Transverse colon (tissue), 4 donors: ENCODE results near the gene WIPF3. TPM values are rescaled to one million over a fixed set of nuclear protein-coding genes. Genes with fewer than 3 reads are reported as not detected.

Experiments used
- DNase-seq: peaks from one replicate; pipeline ENCODE4 v3.0.0-alpha.2; 2019
- H3K27ac ChIP-seq, 4 donors: fragments of 200-600 bp; sonication (generic); 2 replicates each; pipeline ENCODE4 v1.5.1; 2016 to 2018; ENCODE audit warnings: inconsistent platforms in 4 of 4
- H3K27me3 ChIP-seq: fragments of 200-600 bp; sonication (generic); 2 replicates; pipeline ENCODE4 v1.5.1; 2017; ENCODE audit warnings: inconsistent platforms
- H3K36me3 ChIP-seq, 4 donors: fragments of 200-600 bp; sonication (generic); 2 replicates each; pipeline ENCODE4 v1.5.1; 2017 to 2019; ENCODE audit warnings: inconsistent platforms in 4 of 4
- H3K4me1 ChIP-seq, 4 donors: fragments of 200-600 bp; sonication (generic); 2 replicates each; pipeline ENCODE4 v1.5.1; 2017 to 2020; ENCODE audit warnings: inconsistent platforms in 4 of 4
- H3K4me3 ChIP-seq, 4 donors: fragments of 200-600 bp; sonication (generic); 1 replicate in 1 of 4; 2 replicates in 3 of 4; pipeline versions ENCODE4 v1.5.1 to v1.6.1; 2017 to 2019; ENCODE audit warnings: inconsistent platforms in 4 of 4
- H3K9me3 ChIP-seq, 2 donors: fragments of 200-600 bp; sonication (generic); 2 replicates each; pipeline ENCODE4 v1.5.1; 2017 to 2019; ENCODE audit warnings: inconsistent platforms in 2 of 2
- EP300 ChIP-seq: sonication (generic); formaldehyde crosslinking; IDR thresholded peaks from one replicate; pipeline ENCODE4 v1.6.1; 2017; ENCODE audit warnings: antibody characterized with exemption, low read depth
- POLR2A ChIP-seq: fragments of 450-650 bp; IDR thresholded peaks from one replicate; pipeline ENCODE4 v1.6.1; 2016; ENCODE audit warnings: antibody characterized with exemption, mild to moderate bottlenecking, moderate library complexity
- POLR2AphosphoS5 ChIP-seq, 3 donors: sonication (generic); formaldehyde crosslinking; IDR thresholded peaks; one replicate each; pipeline ENCODE4 v1.6.1; 2016; ENCODE audit warnings: antibody characterized with exemption in 3 of 3
- WGBS, 2 donors: methylation state at CpG; one replicate each; pipeline ENCODE4 v1.1.5; 2018; ENCODE audit warnings: low coverage in 1 of 2; 5-methylcytosine and 5-hydroxymethylcytosine counted together
- in situ Hi-C, 4 donors: fragments of 200-750 bp; cut with MboI; loops; one replicate each; pipeline versions ENCODE4 v1.15.0 to v1.15.1; 2017; ENCODE audit warnings: low sequenced_read_pairs in 3 of 4, low pct_ligation_motif_present in 1 of 4, low pct_unique_long_range_greater_than_20kb in 1 of 4
- intact Hi-C: fragments of 100-400 bp; cut with DNase I; formaldehyde crosslinking; loops from one replicate; pipeline ENCODE4 v1.15.1; 2023; ENCODE audit warnings: low total_unique reads
- total RNA-seq, 4 donors: library from RNA; depleted of rRNA; stranded (reverse); fragments of >200 nt; gene quantifications; one replicate each; pipeline ENCODE4 v1.1.0, GENCODE V29; 2016
- TF ChIP-seq, protein P1 (sequence below), 5 experiments: fragments of 200-600 bp in 3 of 5; fragments of 450-650 bp in 2 of 5; sonication (generic) in 3 of 5; IDR thresholded peaks; 1 replicate in 2 of 5; 2 replicates in 3 of 5; pipeline ENCODE4 v1.5.1; 2016 to 2017; ENCODE audit warnings: antibody characterized with exemption in 5 of 5, inconsistent platforms in 3 of 5, mild to moderate bottlenecking in 2 of 5, moderate library complexity in 1 of 5

The WIPF3 gene
- total RNA-seq, 4 donors from 2014 or later: 0.41 to 3.7 TPM; not detected in 2

DNA sequence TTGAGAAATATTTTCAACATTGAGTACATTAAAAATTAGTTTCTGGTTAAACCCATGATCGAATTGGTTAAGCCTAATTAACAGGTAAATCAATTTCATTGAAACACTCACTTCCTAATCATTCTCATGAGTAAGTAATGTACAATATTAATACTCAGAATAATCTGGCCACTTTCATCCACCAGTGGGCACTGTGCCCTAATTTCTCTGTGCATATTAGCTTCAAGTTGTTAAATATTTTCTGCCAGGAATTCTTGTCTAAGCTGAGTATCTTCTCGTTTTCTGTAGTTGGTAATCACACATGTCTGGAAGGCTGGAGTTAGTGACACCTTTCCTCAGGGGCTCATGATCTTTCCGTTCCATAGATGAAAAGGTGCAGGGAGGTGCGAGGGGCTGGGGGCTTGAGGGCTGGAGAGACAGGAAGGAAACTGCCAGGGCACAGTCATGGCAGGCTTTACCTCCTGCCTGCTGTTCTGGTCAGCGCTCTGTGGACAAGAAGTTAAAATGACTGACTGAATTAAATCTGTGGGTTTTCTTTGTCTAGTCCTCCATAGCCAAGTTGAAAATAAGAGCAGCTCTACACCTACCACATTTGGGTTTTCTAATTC lies 71.9 kb downstream of the WIPF3 start:
- H3K4me1 ChIP-seq: peaks cover 0 to 4% (median 0%) of the 10 kb centered on the region in 4 donors
- DNase-seq: no peak
- in situ Hi-C loops (no loop called here), intact Hi-C loops (loop anchor here (5.0 kb wide), 1 partner anchor 44 kb away; no protein-coding TSS in a partner anchor)
- H3K27me3 ChIP-seq: no peaks in the 10 kb centered on the region
- WGBS, 2 donors: 46 to 73% methylated on average over 4 to 5 of the region's 5 CpGs
- no peaks in the 10 kb centered on the region for H3K9me3 ChIP-seq
- no peaks in the 10 kb centered on the region for H3K36me3 ChIP-seq
- no peak for TF ChIP-seq POLR2AphosphoS5 (IDR thresholded peaks at IDR 0.05)
- TF ChIP-seq, protein P1, sequence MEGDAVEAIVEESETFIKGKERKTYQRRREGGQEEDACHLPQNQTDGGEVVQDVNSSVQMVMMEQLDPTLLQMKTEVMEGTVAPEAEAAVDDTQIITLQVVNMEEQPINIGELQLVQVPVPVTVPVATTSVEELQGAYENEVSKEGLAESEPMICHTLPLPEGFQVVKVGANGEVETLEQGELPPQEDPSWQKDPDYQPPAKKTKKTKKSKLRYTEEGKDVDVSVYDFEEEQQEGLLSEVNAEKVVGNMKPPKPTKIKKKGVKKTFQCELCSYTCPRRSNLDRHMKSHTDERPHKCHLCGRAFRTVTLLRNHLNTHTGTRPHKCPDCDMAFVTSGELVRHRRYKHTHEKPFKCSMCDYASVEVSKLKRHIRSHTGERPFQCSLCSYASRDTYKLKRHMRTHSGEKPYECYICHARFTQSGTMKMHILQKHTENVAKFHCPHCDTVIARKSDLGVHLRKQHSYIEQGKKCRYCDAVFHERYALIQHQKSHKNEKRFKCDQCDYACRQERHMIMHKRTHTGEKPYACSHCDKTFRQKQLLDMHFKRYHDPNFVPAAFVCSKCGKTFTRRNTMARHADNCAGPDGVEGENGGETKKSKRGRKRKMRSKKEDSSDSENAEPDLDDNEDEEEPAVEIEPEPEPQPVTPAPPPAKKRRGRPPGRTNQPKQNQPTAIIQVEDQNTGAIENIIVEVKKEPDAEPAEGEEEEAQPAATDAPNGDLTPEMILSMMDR (IDR thresholded peaks at IDR 0.05): peak; percentile 33 to 44 (median 35)
- H3K27ac ChIP-seq: no peak overlapping the region
- no peak overlapping the region for H3K4me3 ChIP-seq

DNA sequence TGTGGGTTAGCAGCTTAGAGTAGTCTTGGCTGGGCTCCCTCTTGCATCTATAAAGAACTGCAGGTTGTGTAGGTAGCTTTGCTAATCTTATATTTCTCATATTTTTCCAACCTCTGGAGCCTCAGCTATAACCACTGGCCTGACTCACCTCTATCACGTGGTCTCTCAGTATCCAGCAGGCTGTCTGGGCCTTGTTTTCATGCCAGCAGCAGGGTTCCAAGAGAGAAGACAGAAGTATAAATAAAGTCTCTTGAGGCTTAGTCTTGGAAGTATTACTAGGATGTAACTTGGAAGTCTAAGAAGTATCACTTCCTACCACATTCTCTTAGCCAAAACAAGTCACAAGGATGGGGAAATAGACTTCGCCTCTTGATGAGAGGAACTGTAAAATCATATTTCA lies 73.3 kb downstream of the WIPF3 start:
- Histone ChIP-seq H3K27me3 (peaks cover 5% of the 10 kb centered on the region), H3K4me3 (no peak overlapping the region), H3K27ac (no peak overlapping the region), H3K4me1 (peaks cover 0 to 7% (median 4%) of the 10 kb centered on the region in 4 donors), H3K9me3 (no peaks in the 10 kb centered on the region), H3K36me3 (no peaks in the 10 kb centered on the region)
- in situ Hi-C loops (no loop called here), intact Hi-C loops (loop anchor here (5.0 kb wide), 1 partner anchor 43 kb away; no protein-coding TSS in a partner anchor)
- DNase-seq: no peak
- TF ChIP-seq, protein P1 (IDR thresholded peaks at IDR 0.05): no peak
- no peak for TF ChIP-seq POLR2AphosphoS5 (IDR thresholded peaks at IDR 0.05)
- no peak for TF ChIP-seq EP300
- no peak for TF ChIP-seq POLR2A
- 55 to 63% methylated on average over 2 of the region's 2 CpGs for WGBS, 2 donors

DNA sequence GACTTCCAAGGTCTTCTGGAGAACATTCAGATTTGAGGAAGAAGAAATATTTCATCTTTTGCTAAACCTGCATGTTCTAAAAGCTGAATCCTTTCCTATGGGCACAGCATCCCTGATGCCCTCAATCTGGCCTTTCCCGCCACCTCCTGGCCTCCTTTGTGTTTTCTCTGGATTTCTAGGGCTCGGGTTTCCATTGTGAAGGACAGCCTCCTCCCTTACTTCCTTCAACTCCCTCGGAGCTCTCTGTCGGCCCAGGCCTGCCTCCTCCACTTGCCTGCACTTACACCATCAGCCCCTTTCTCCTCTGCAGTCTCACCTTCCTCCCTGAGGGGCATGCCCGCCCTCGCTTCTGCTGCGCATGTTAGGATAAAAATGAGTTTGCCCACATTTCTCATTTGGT lies 75.4 kb downstream of the WIPF3 start:
- intact Hi-C loops: no loop called here
- Histone ChIP-seq H3K4me1 (peaks cover 0 to 7% (median 4%) of the 10 kb centered on the region in 4 donors), H3K36me3 (no peaks in the 10 kb centered on the region), H3K4me3 (no peak overlapping the region), H3K27ac (no peak overlapping the region), H3K9me3 (no peaks in the 10 kb centered on the region), H3K27me3 (peaks cover 8% of the 10 kb centered on the region)
- WGBS, 2 donors: 81 to 91% methylated on average over 7 of the region's 7 CpGs
- DNase-seq: no peak
- in situ Hi-C loops: no loop called here
- no peak for TF ChIP-seq POLR2AphosphoS5 (IDR thresholded peaks at IDR 0.05)
- TF ChIP-seq, protein P1 (IDR thresholded peaks at IDR 0.05): no peak
- no peak for TF ChIP-seq POLR2A
- no peak for TF ChIP-seq EP300

DNA sequence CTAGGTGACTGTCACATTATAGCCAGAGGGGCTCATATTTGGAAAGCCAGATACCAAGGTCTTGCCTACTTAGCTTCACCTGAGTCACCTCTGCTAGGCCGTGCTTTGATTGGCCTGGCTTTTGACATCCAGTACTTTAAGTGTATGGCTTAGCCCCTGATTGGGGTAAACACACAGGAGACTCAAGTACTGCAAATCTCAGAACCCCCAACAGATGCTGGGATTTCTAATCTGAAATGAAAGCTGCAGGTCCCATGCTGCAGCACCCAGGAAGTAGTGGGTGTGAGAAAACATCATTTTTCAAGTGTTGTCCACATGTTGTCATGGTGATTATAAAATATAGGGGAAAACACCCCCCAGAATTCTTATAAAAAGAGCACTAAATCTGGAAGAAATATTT lies 76.2 kb downstream of the WIPF3 start:
- 91% methylated on average over 1 of the region's 1 CpG; no CpG with 5 or more reads in 1 of the 2 donors for WGBS, 2 donors
- Histone ChIP-seq H3K36me3 (no peaks in the 10 kb centered on the region), H3K27ac (no peak overlapping the region), H3K4me3 (no peak overlapping the region), H3K4me1 (peaks cover 0 to 7% (median 4%) of the 10 kb centered on the region in 4 donors), H3K9me3 (no peaks in the 10 kb centered on the region), H3K27me3 (peaks cover 8% of the 10 kb centered on the region)
- no peak for DNase-seq
- intact Hi-C loops: no loop called here
- in situ Hi-C loops: no loop called here
- TF ChIP-seq, protein P1 (IDR thresholded peaks at IDR 0.05): no peak
- TF ChIP-seq POLR2A (no peak), POLR2AphosphoS5 (IDR thresholded peaks at IDR 0.05) (no peak), EP300 (no peak)
